T-helper 1 cell treated with Interleukin-12 subunit alpha and Interleukin-12 subunit beta and Interleukin-4 antibody, amounts not matched to agents 30 ng/mL and 1 ng/mL, for 36 hours (primary cell): ENCODE results near the gene HOXC13. TPM values are rescaled to one million over a fixed set of nuclear protein-coding genes. Genes with fewer than 3 reads are reported as not detected.

Experiments used
- intact Hi-C: fragments of 100-400 bp; cut with micrococcal nuclease; formaldehyde crosslinking; loops from one replicate; pipeline ENCODE4 v1.15.1; 2024
- total RNA-seq: library from RNA; stranded (reverse); gene quantifications from 2 replicates; pipeline ENCODE4 v1.2.3, GENCODE V29; 2022

HOXC13 gene
- total RNA-seq, 1 donor from 2014 or later, result not detected

DNA sequence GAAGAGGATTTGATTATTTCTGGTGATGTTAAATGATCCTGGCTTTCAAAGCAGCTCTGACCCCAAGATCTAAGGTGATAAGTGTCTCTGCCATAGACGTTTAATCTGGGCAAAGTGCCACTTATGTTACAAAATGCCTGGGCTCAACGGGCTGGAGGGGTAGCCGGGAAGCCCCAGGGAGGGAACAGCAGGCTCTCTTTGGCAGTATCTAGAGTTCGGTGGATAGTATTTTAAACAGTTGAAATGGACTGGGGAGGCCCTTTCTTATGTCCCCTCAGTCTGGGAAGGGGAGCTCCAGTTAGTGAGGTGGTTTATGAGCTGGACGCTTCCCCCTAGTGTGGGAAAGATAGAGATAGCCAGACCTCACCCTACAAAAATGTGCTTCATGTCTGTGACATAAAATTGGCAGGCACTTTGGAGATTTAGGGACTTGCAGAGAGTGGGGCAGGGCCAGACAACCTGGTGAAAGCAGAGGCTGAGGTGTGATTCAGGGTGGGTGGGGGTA is 28.8 kb downstream of the HOXC13 start:
- intact Hi-C loops, result no loop called here

DNA sequence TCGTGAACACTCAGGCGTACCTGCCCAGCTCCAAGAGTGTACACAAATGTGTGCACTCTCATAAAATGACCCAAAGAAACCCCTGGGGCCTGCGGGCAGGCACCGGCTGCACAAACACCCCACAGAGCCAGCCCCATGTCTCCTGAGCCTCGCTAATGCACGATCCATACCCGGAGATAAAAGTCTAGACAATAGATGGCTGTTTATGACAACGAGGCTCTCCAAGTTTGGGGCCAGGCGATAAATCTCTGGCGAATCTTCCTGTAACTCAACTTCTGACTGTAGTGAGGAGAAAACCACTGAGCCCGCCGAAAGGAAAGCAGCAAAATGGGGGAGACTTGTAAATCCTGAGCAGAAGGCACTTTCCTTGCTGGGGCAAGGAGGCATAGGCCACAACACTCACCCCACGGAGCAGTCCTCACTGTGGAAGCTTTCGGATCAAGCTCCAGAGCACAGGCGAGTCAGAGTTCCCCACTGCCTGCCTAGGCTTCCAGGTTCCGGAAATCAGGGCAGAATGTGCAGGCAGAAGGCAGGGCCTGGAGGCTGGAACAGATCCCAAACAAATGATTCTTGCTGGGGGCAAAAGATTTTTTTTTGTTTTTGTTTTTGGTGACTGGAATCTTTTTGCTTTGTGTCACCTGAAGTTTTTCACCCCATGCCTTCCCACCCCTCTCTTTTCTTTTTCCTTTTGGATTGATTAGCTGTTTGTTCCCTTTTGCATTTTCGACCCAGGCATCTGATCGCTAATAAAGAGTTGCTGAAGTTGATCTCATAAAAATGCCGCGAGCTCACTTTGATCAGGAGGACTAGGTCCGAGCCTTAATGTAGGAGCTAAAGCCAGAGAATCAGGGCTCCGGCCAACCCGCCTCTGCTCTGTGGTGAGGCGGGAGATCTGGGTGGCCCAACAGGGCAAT is 29.8 kb downstream of the HOXC13 start:
- intact Hi-C loops, result no loop called here

DNA sequence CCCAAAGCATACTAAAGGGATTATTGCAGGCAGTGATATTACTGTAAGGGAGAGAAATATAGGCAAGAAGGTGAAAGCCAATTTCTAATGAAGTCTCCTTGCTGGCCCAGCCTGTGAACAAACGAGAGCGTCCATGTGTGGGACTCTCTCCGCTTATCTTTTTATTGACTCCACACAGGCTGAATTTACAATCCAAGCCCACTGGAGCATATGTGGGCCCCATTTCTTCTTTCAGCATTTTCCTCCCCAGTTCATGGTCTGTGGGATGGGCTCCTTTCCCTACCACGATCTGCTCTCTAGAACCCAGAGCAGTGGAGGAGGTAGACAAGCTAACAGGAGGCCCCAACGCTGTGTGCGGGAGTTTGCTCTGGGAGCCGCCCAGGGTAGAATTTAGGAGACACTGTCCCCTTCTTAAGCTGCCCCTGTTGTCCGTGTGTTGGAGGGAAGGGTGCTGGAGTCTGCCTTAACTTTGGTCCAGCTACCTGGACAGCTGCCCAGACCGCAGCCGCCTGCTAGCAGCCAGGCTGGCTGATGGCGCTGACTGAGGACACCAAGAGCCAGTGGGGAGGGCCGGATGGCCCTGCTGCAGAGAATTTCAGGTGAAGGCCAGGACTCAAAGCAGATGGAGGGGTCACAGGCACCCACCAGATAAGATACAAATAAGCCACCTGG is 31.1 kb downstream of the HOXC13 start:
- intact Hi-C loops, result loop anchor here (5.0 kb wide), 1 partner anchor 32 kb away; the partner anchor contains the start of gene HOXC13

DNA sequence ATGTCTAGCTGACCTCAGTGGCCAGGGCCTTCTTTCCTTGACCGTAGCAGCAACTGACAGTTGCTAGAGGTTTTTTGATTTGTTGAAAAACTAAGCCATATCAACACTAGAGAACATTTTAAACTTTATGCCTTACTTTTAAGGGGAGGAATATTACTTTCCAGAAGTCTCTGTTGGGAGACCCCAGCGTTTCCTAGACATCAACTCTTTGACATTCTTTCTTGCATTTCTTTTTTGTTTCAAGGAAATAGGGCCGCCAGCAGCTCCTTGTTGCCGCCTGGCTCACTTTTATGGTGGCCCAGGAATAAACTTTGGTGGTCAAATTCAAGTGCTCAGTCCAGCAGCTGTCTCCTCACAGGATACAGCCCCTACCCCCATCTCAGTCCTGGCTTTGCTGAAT is 31.8 kb downstream of the HOXC13 start:
- intact Hi-C loops, result loop anchor here (5.0 kb wide), 1 partner anchor 33 kb away; the partner anchor contains the start of gene HOXC13

DNA sequence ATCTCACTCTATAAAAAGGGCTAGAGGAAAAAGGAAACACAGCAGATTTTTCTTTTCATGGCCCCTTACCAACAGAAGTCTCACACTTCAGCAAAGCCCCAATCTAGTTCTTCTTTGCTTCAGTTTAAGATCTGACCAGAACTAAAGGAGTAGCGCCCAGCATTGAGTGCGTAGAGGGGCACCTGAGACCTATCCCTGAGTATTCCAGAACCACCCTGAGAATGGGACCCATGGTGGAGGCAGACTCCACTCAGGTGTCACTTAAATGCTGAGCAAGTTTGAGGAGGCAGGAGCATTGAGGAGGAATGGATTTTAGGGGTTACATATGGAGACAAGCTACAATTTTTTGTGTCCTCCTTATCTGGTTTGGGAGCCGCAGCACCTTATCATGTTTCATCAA is 32.5 kb downstream of the HOXC13 start:
- intact Hi-C loops, result loop anchor here (5.0 kb wide), 1 partner anchor 34 kb away; the partner anchor contains the start of gene HOXC13

DNA sequence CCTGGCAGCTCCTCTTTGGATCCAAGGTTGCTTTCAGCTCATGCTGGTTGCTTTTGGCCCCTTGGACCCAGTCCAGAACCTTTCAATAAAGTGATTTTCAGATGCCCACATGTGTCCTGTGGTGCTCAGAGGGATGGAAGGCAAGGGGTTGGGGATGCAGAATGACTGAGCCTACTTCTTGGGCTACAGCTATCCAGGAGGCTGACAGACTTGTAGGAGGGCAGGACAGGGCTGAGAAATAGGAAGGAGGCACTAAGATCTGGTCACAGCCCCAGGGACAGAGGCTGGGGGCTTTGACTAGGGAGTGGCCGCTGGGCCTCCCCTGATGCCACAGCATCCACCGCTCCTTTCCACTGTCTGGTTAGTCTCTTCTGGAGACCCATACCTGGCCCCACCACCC is 33.1 kb downstream of the HOXC13 start:
- intact Hi-C loops, result loop anchor here (5.0 kb wide), 1 partner anchor 34 kb away; the partner anchor contains the start of gene HOXC13

DNA sequence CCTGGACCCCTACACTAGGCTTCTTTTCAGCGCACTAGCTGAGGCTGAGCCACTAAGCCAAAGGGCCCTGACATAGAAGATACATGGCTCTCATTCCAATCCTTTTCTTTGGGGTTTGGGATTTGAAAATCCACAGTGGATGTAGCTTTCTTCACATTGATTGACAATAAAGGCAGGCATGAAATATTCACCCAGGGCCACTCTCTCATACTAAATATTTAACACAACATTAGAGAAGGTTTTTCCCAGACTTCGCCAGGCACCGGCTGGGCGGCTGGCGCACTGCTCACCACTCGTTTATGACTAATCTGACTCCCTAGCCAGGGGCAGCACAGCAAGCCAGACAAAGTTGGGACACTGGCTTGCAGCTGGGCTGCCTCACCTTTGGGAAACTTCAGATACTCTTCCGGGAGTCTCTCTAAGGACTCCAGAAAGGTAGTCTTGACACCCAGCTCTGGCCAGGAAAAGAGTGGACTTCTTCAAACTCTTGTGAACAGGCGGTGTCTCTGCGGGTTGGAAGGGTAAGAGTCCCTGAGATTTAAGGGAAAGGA is 33.6 kb downstream of the HOXC13 start:
- intact Hi-C loops, result loop anchor here (5.0 kb wide), 1 partner anchor 35 kb away; the partner anchor contains the start of gene HOXC13

DNA sequence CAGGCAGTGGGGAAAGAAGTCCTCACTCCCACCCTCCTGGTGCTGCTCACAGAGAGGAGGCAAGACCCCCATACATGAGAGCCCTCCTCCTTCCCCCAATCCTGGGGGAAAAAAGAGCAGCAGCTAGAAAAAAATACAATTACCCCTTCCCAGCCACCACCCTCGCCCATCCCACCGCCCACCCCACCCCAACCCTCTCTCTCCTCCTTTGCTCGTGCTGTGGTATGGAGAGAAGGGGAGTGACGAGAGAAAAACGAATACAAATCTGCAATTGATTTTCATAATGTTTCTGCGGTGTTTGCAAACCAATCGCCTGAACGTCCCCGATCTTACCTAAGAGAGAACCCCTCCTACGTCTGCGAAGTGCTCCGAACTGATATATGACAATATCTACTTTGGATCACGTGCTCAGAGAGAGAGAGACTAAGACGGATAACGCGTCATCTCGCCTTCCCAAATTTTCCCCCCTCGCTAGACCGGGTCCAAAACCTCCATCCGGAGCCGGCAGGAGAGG is 34.1 kb downstream of the HOXC13 start, which contains the start of gene HOXC11:
TSS of gene HOXC11 (plus strand) at position 405 of the 514 bp plus-strand sequence. CDS start 116 bp downstream, outside the sequence.
- intact Hi-C loops, result loop anchor here (5.0 kb wide), 1 partner anchor 35 kb away; the partner anchor contains the start of gene HOXC13

DNA sequence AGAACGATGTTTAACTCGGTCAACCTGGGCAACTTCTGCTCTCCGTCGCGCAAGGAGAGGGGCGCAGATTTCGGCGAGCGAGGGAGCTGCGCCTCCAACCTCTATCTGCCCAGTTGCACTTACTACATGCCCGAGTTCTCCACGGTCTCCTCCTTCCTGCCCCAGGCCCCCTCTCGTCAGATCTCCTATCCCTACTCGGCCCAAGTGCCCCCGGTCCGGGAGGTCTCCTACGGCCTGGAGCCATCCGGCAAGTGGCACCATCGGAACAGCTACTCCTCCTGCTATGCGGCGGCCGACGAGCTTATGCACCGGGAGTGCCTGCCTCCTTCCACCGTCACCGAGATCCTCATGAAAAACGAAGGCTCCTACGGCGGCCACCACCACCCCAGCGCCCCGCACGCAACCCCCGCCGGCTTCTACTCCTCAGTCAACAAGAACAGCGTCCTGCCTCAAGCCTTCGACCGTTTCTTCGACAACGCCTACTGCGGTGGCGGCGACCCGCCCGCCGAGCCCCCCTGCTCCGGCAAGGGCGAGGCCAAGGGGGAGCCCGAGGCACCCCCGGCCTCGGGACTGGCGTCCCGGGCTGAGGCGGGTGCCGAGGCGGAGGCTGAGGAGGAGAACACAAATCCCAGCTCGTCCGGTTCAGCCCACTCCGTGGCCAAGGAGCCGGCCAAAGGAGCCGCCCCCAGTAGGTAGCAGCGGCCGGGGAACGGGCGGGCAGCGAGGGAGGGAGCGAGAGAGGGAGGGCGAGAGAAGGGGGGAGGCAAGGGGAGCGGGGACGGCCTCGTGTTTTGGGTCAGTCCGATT is 34.8 kb downstream of the HOXC13 start:
- intact Hi-C loops, result loop anchor here (5.0 kb wide), 1 partner anchor 36 kb away; the partner anchor contains the start of gene HOXC13

DNA sequence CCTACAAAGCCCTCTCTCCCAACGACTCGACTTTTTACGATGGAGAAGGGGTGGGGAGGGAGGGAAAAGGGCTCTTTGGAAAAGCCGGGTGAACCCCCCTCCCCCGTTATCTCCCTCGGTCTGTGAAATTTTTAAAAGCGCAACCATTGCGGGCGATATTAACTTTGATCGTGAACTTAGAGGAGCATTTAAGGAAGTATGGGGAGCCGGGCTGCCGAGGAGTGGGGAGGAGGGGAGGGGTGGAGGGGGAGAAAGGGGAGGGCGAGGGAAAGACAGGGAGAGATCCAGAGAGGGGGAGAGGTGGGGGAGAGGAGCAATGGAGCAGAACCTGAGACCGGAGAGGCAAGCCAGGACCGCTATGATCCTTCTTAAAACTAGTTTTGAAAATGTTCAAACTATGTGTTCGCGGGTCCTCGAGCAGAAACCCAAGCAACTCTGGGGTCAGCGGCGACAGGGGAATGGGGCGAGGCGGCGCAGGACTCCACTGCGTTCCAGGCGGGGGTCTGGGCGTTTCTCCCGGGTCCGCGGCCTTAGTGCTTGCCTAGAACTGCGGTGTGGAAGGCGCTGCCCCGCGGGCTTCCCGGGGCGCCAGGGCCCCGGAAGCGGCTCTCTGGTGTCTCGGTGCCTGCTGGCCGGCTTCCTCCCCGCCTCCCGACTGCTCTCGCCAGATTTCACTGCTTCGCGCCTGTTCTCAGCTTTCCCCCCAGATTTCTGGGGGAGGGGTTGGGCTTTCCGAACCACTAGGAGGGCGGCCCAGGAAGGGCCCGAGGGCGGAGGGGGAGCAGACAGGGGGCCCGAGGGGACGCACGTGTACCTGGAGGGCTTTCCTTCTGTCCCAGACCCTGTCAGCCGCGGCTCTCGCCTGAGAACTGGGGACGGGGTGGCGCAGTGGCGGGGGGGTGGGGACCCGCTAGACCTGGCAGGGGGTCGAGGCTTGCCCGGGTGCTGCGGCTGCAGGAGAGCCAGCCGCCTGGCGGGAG is 35.7 kb downstream of the HOXC13 start, which contains the start of gene HOTAIR:
TSS of gene HOTAIR (minus strand) at position 871 of the 980 bp plus-strand sequence.
- intact Hi-C loops, result loop anchor here (5.0 kb wide), 2 partner anchors 37 to 38 kb away; partner anchors contain the start of gene HOXC13

DNA sequence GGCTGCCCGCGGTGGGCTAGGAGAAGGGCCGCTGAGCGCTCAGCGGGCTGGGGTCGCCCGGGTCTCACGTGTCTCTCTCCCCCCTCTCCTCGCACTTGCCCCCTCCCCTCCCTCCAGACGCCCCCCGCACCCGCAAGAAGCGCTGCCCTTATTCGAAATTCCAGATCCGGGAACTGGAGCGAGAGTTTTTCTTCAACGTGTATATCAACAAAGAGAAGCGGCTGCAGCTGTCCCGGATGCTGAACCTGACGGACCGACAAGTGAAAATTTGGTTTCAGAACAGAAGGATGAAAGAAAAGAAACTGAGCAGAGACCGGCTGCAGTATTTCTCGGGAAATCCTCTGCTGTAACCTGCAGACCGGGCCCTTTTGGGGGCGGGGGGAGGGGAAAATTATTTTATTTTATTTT is 36.4 kb downstream of the HOXC13 start:
- intact Hi-C loops, result loop anchor here (5.0 kb wide), 1 partner anchor 37 kb away; no protein-coding TSS in a partner anchor

DNA sequence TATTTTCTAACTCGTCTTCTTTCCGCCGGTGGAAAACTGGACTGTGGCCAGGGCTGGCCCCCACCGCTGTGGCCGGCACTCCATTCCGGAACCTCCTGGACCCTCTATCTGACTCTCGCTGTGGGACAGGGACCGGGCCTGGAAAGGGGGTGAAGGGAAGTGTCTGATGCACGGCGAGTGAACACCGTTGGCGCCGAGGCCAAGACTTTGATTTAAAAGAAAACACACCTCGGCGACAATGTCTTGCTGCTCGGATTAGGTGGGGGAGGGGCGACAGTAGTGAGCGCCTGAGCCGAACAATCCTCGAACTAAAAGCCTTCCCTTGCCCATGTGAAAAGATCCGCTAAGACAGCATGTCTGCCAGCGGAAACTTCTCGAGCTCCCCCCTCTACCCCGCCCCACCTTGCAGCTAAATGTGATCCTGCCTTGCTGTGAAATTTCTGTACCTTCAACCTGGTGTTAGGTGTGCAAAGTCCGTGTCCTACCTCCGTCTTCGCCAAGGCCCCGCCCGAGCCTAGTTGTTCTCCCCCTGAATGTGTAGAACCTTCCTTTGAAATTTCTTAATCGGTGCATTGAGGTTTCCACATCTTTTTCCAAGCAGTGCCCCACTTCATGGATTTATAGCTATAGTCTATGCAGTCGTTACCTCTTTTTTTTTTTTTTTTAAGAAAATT is 37.0 kb downstream of the HOXC13 start:
- intact Hi-C loops, result loop anchor here (2.0 to 5.0 kb wide), 2 partner anchors 13 to 37 kb away; no protein-coding TSS in a partner anchor

DNA sequence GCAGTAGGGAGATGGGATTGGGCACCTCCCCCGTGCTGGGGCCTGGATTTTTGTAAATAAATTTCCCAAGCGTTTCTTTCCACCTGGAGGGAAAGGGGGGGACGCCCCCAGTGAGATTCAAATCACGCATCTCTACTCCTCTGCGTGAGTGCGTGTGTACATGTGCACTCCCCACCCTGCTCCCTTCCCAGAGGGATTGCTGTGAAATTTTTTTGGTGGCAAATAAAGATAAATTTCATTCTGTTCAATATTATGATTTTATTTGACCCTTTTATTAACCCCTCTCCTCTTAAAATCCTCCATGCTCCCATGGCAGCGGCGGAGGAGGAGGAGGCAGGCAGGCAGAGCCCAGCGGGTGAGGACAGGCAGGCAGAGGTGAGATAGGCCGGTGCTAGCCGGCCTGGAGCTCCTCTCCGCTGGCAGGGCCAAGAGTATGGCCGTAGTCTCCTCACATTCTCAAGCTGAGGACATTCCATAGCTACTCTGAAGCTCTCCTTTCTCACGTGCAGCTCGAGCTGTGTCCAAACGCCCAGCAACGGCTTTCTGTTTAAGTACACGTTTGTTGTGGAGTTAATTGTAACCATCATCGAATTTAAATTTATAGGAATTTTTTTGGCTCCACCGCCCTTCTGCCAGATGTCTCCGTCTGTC is 37.7 kb downstream of the HOXC13 start:
- intact Hi-C loops, result loop anchor here (2.0 to 5.0 kb wide), 2 partner anchors 13 to 36 kb away; no protein-coding TSS in a partner anchor

DNA sequence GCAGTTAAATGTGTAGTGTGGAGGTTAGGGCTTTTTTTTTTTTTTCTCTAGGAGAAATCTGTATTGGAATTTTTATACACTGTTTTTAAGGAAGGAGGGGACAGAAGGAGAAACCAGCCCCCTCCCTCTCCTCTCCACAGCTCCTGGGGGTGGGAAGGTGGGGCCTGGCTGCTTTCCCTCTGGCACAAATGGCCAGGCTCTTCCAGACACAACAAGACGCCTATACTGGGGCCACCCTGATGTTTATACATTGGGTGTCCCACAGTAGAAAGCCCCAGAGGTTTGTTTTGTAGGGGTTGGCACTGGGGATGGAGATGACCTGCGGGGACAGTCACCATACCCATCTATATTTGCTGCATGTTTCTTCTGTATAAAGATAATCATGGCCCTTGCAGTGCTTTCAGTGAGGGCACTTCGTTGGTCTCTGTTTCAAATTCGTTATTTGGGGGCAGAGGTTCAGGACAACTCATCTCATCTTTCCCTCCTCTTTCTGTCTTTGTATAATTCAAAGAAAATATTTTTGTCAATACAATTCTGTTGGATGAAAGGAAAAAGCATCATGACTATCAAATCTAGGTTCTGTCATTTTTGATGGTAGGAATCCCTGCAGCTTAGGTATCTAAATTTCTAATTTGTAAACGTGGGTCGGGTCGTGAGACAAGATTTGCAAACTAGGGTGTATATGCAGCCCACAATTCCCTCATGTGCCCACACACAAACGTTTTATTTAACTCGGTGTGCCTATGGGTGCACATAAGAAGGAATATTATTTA is 38.4 kb downstream of the HOXC13 start:
- intact Hi-C loops, result loop anchor here (2.0 to 5.0 kb wide), 2 partner anchors 14 to 35 kb away; no protein-coding TSS in a partner anchor

DNA sequence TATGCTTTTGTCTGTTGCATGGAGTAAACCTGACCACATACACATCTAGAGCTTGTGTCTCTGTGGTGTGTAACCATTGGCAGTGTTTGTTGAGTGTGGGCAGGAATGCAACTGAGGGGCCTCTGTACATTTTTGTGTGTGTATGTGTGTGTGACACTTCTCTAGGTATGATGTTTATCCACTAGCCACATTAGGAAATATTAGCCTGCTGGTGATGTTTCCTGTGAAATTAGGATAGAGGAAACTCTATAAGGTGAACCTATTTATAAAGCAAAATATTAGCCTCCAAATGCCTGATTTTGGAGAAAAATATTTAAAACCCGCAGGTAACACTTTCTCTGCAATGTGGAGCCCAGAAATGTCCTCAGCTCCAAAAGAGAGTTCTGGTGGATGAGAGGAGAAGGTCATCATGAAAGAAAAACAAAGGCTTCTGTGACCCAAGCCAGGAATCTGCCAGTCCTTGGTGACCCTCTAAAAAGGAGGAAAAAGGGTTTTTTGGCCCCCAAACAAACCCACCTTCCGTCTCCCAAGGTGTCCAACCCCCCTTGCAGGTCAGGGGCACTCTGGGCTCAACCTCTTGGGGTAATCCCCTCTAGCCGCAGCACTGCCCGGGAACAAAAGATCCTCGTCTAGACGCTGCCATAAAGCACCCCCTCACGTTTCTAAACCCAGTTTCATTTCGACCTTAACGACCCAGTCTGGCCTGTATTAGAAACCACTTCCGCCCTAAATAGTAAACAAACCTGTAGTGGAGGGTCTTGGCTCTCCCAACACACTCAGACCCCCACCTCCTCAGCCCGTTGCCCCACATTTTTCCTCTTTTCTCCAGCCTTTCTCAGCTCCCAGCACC is 39.2 kb downstream of the HOXC13 start:
- intact Hi-C loops, result loop anchor here (2.0 to 5.0 kb wide), 2 partner anchors 15 to 34 kb away; no protein-coding TSS in a partner anchor
